ENCODE data around the gene CCDC183. TPM values are rescaled to one million over a fixed set of nuclear protein-coding genes. Genes with fewer than 3 reads are reported as not detected.
A peak's percentile ranks its signal among the peaks of the same experiment; 100 is the strongest.

CCDC183 gene
- total and polyA plus RNA-seq, 3 donors from 2014 or later, result 37.8 to 59.8 (median 41.1) TPM

- DNase-seq, result peak; percentile 65
- Histone ChIP-seq H3K27ac (no peak overlapping the region), H3K36me3 (ENCODE audit: low read depth, missing control alignments) (no peaks in the 10 kb centered on the region)
These were observed 26.4 kb upstream of the CCDC183 start for GRCh38 chr9:136769710-136770191.

GRCh38 chr9:136771907-136772415 lies 24.2 kb upstream of the CCDC183 start:
- H3K4me1 ChIP-seq, result no peaks in the 10 kb centered on the region

More at GRCh38 chr9:136769710-136770191, 26.4 kb upstream of the CCDC183 start:
- no peak for TF ChIP-seq POLR2A (IDR thresholded peaks at IDR 0.05)
- peak in 2 of 3 experiments; percentile 47 to 54 for TF ChIP-seq CTCF (IDR thresholded peaks at IDR 0.05)
- 6 to 7% methylated on average over 12 to 15 of the region's 16 CpGs for WGBS, 2 donors
- intact Hi-C loops (cut with DNase I; ENCODE audit: low total_unique reads), result no loop called here
- Histone ChIP-seq H3K4me3 (no peak overlapping the region), H3K9me3 (no peaks in the 10 kb centered on the region), H3K4me1 (peaks cover 2% of the 10 kb centered on the region), H3K27me3 (no peaks in the 10 kb centered on the region)

GRCh38 chr9:136773386-136774044 lies 22.6 kb upstream of the CCDC183 start:
- no peak for DNase-seq
- WGBS, 2 donors, result 78 to 88% methylated on average over 4 to 6 of the region's 7 CpGs
- Histone ChIP-seq H3K27ac (no peak overlapping the region), H3K27me3 (no peaks in the 10 kb centered on the region), H3K9me3 (no peaks in the 10 kb centered on the region), H3K4me1 (no peaks in the 10 kb centered on the region), H3K4me3 (no peak overlapping the region), H3K36me3 (ENCODE audit: low read depth, missing control alignments) (no peaks in the 10 kb centered on the region)
- intact Hi-C loops (cut with DNase I; ENCODE audit: low total_unique reads), result no loop called here
- no peak for TF ChIP-seq CTCF (IDR thresholded peaks at IDR 0.05)
- TF ChIP-seq POLR2A (IDR thresholded peaks at IDR 0.05), result no peak

More at GRCh38 chr9:136771907-136772415, 24.2 kb upstream of the CCDC183 start:
- Histone ChIP-seq H3K4me3 (no peak overlapping the region), H3K27me3 (no peaks in the 10 kb centered on the region), H3K9me3 (no peaks in the 10 kb centered on the region), H3K36me3 (ENCODE audit: low read depth, missing control alignments) (no peaks in the 10 kb centered on the region), H3K27ac (no peak overlapping the region)
- no peak for TF ChIP-seq CTCF (IDR thresholded peaks at IDR 0.05)
- TF ChIP-seq POLR2A (IDR thresholded peaks at IDR 0.05), result no peak
- intact Hi-C loops (cut with DNase I; ENCODE audit: low total_unique reads), result no loop called here
- no peak for DNase-seq
- WGBS, 2 donors, result 83 to 84% methylated on average over 3 of the region's 3 CpGs

- no peak for DNase-seq
- no peak overlapping the region for H3K4me3 ChIP-seq
- TF ChIP-seq CTCF (IDR thresholded peaks at IDR 0.05) (no peak), POLR2A (IDR thresholded peaks at IDR 0.05) (no peak)
- H3K4me1 ChIP-seq, result no peaks in the 10 kb centered on the region
- H3K27me3 ChIP-seq, result no peaks in the 10 kb centered on the region
- no peaks in the 10 kb centered on the region for H3K36me3 ChIP-seq (ENCODE audit: low read depth, missing control alignments)
- intact Hi-C loops (cut with DNase I; ENCODE audit: low total_unique reads), result no loop called here
- 93 to 98% methylated on average over 8 to 11 of the region's 12 CpGs for WGBS, 2 donors
- H3K9me3 ChIP-seq, result no peaks in the 10 kb centered on the region
- no peak overlapping the region for H3K27ac ChIP-seq
These were observed 21.6 kb upstream of the CCDC183 start for GRCh38 chr9:136774416-136775045.
